Panc1 (cell line): ENCODE measurements around the gene POLDIP2. TPM values are rescaled to one million over a fixed set of nuclear protein-coding genes. Genes with fewer than 3 reads are reported as not detected.

Experiments
- ATAC-seq: fragments of 200-7000 bp; cut with Tn5 transposase; 2 replicates; pipeline ENCODE4 v1.9.1; 2020; ENCODE audit warnings: mild to moderate bottlenecking, moderate library complexity
- BruUV-seq: library from RNA; stranded (reverse); fragments of 400-500 nt; replicated peaks from 2 replicates; lab custom pipeline; 2021; lab: Mats Ljungman, UMichigan
- CTCF ChIA-PET: fragments of 300-600 bp; sonication (Branson Sonifier 250); formaldehyde crosslinking; loops from one replicate; lab custom pipeline; 2022; ENCODE audit warnings: antibody characterized with exemption; lab: Charles Lee
- POLR2A ChIA-PET: fragments of 300-600 bp; sonication (Branson Sonifier 250); formaldehyde crosslinking; loops from one replicate; lab custom pipeline; 2022; ENCODE audit warnings: antibody characterized with exemption; lab: Charles Lee
- DNase-seq: peaks from one replicate; pipeline ENCODE4 v3.0.0-alpha.2; 2010; ENCODE audit warnings: low read depth, low spot score
- H3K27ac ChIP-seq: 2 replicates; pipeline ENCODE4 v1.5.1; 2011; ENCODE audit warnings: mild to moderate bottlenecking, low read length, inconsistent platforms
- H3K27me3 ChIP-seq: fragments of 200-500 bp; sonication (Bioruptor generic); 2 replicates; pipeline ENCODE4 v1.6.0; 2014; ENCODE audit warnings: low read length, inconsistent platforms; ENCODE audit not compliant: control insufficient read depth, insufficient read depth
- H3K36me3 ChIP-seq: fragments of 200-500 bp; sonication (Bioruptor generic); 2 replicates; pipeline ENCODE4 v1.5.1; 2014; ENCODE audit warnings: inconsistent platforms, mild to moderate bottlenecking, low read length, moderate library complexity; ENCODE audit not compliant: control insufficient read depth, insufficient read depth
- H3K4me1 ChIP-seq: 2 replicates; pipeline ENCODE4 v1.5.1; 2011; ENCODE audit warnings: inconsistent platforms, mild to moderate bottlenecking, low read length, moderate library complexity; ENCODE audit not compliant: control insufficient read depth, insufficient read depth
- H3K4me3 ChIP-seq, 2 experiments: 2 replicates each; pipeline ENCODE4 v1.5.1; 2011 to 2012; ENCODE audit warnings: low read depth in 2 of 2, low read length in 2 of 2, mild to moderate bottlenecking in 2 of 2, inconsistent platforms in 1 of 2, moderate library complexity in 1 of 2
- H3K9me3 ChIP-seq: fragments of 200-500 bp; sonication (Bioruptor generic); 2 replicates; pipeline ENCODE4 v1.5.1; 2014; ENCODE audit warnings: low read depth, mild to moderate bottlenecking, inconsistent platforms, low read length, moderate library complexity; ENCODE audit not compliant: control insufficient read depth, insufficient read depth
- CTCF ChIP-seq: fragments of 450-650 bp; IDR thresholded peaks from 2 replicates; pipeline ENCODE4 v1.5.1; 2017; ENCODE audit warnings: mild to moderate bottlenecking
- POLR2AphosphoS5 ChIP-seq: IDR thresholded peaks from 2 replicates; pipeline ENCODE4 v1.6.1; 2012; ENCODE audit warnings: mild to moderate bottlenecking, low read depth, low read length, moderate library complexity
- REST ChIP-seq, 2 experiments: IDR thresholded peaks; 2 replicates each; pipeline ENCODE4 v1.6.1; 2011 to 2012; ENCODE audit warnings: low read depth in 2 of 2, control low read depth in 1 of 2, low read length in 1 of 2, mild to moderate bottlenecking in 1 of 2, moderate library complexity in 1 of 2; ENCODE audit not compliant: insufficient read depth in 1 of 2
- SIN3A ChIP-seq: IDR thresholded peaks from 2 replicates; pipeline ENCODE4 v1.6.1; 2012; ENCODE audit warnings: low read depth, mild to moderate bottlenecking, low read length, moderate library complexity, borderline replicate concordance; ENCODE audit not compliant: insufficient read depth
- TCF7L2 ChIP-seq: IDR thresholded peaks from 2 replicates; pipeline ENCODE4 v1.6.1; 2011; ENCODE audit warnings: mild to moderate bottlenecking, low read depth, low read length, inconsistent platforms
- in situ Hi-C: cut with HindIII; loops from 2 replicates; pipeline ENCODE4 v1.10.0; 2016; ENCODE audit warnings: low sequenced_read_pairs, low pct_unique_long_range_greater_than_20kb
- intact Hi-C: fragments of 100-400 bp; cut with micrococcal nuclease; formaldehyde crosslinking; loops from one replicate; pipeline ENCODE4 v1.10.0; 2022; ENCODE audit not compliant: unreplicated experiment
- total RNA-seq: library from RNA; stranded (reverse); gene quantifications from one replicate; pipeline ENCODE4 v1.2.1, GENCODE V29; 2021; ENCODE audit not compliant: unreplicated experiment

The POLDIP2 gene
- total RNA-seq, 1 experiment from 2014 or later = 175 TPM

- H3K27me3 ChIP-seq = no peaks in the 10 kb centered on the region
- ChIA-PET POLR2A (no interaction called here), CTCF (no interaction called here)
- no peaks in the 10 kb centered on the region for H3K36me3 ChIP-seq
- no peak overlapping the region for H3K4me3 ChIP-seq
- no peak for TF ChIP-seq REST (IDR thresholded peaks at IDR 0.05; ENCODE audit: insufficient read depth in 1 of 2, low read depth in 2 of 2, low read length in 1 of 2)
- no peak for TF ChIP-seq CTCF
- TF ChIP-seq SIN3A = no peak
- no peak for TF ChIP-seq TCF7L2
- no peak for TF ChIP-seq POLR2AphosphoS5
- no TSS peak for BruUV-seq
- H3K9me3 ChIP-seq = no peaks in the 10 kb centered on the region
- ATAC-seq = no peak
- no peak overlapping the region for H3K27ac ChIP-seq
- no peak for DNase-seq
- in situ Hi-C loops (no loop called here), intact Hi-C loops (no loop called here)
- peaks cover 6% of the 10 kb centered on the region for H3K4me1 ChIP-seq
Observed at GRCh38 chr17:28313841-28314240, 43.5 kb downstream of the POLDIP2 start.

- DNase-seq = no peak
- no peaks in the 10 kb centered on the region for H3K27me3 ChIP-seq
- TF ChIP-seq CTCF (no peak), POLR2AphosphoS5 (no peak), SIN3A (no peak), REST (IDR thresholded peaks at IDR 0.05; ENCODE audit: insufficient read depth in 1 of 2, low read depth in 2 of 2, low read length in 1 of 2) (no peak), TCF7L2 (no peak)
- in situ Hi-C loops = no loop called here
- BruUV-seq = no TSS peak
- CTCF ChIA-PET = no interaction called here
- H3K36me3 ChIP-seq = no peaks in the 10 kb centered on the region
- ATAC-seq = no peak
- intact Hi-C loops = no loop called here
- POLR2A ChIA-PET = no interaction called here
- no peak overlapping the region for H3K27ac ChIP-seq
- H3K4me3 ChIP-seq = no peak overlapping the region
- H3K4me1 ChIP-seq = no peaks in the 10 kb centered on the region
- H3K9me3 ChIP-seq = no peaks in the 10 kb centered on the region
Observed at GRCh38 chr17:28306954-28307401, 50.3 kb downstream of the POLDIP2 start.
